GM21390 (cell line): ENCODE measurements around the gene RABEP2.
A peak's percentile ranks its signal among the peaks of the same experiment; 100 is the strongest.
"Not testable (repeated sequence)": the region's sequence is repeated elsewhere in the genome, so short reads cannot be mapped to it uniquely, and the experiment has no call there.

ENCODE experiments used
- ATAC-seq: cut with Tn5 transposase; IDR thresholded peaks from one replicate; pipeline ENCODE4 v1.9.1; 2021; ENCODE audit not compliant: unreplicated experiment

The RABEP2 gene

DNA sequence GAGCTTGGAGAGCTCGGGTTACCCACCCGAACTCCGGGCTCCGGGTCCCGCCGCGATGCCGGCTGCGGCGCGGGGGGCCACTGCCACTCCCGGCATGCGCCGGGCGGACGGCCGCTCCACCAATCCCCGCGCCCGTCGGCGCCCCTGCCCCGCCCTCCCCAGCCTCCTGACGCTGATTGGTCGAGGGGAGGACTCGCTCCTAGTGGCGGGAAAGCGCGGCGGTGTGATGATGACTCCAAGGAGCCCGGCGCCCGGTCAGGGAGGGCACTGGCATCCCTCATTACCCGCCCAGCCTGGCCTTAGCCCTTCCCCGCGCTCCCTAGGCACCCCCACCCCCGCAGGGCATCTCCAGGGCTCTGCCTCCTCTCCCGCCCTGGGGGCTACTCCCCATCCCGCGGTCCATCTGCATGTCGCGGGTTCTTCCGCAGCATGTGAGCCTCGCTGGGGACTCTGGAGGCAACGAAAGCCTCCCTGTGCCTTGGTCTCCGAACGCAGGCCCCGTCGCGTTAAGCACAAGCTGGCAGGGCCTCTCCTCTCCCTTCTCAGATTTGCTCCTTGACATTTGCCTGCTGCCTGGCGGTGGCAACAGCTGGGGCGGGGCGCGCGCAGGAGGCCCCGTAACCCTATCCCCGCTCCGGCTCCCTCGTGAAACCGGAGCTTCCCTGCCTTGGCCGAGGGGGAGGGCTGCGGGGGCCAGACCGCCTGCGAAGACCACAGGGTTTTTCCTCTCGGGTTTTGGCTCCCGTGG lies 45.0 kb downstream of the RABEP2 start:
- ATAC-seq, result peak; percentile 85

DNA sequence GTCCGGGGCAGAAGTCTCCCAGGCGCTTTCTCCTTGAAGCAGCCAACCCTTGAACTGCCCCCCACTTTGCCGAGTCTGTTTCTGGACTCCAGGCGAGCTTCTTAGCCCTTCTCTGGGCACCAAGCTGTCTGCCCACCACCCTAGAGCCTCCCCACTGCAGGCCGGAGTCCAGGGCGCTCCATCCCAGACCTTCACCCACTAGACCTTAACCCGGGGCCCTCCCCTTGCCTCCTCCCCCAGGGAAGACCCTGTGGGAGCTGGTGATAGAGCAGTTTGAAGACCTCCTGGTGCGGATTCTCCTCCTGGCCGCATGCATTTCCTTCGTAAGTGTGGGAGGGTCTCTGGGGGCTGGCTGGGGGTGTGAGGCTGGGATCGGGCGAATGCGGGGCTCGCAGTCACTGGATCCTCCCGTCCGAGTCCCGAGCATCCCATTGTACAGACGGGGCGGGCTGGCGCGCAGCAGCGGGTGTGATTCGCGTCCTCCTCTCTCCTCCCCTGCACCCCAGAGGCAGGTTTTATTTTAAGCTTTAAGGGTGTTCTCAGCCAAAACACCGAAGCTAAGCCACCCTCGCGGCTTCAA lies 45.7 kb downstream of the RABEP2 start:
- no peak for ATAC-seq

DNA sequence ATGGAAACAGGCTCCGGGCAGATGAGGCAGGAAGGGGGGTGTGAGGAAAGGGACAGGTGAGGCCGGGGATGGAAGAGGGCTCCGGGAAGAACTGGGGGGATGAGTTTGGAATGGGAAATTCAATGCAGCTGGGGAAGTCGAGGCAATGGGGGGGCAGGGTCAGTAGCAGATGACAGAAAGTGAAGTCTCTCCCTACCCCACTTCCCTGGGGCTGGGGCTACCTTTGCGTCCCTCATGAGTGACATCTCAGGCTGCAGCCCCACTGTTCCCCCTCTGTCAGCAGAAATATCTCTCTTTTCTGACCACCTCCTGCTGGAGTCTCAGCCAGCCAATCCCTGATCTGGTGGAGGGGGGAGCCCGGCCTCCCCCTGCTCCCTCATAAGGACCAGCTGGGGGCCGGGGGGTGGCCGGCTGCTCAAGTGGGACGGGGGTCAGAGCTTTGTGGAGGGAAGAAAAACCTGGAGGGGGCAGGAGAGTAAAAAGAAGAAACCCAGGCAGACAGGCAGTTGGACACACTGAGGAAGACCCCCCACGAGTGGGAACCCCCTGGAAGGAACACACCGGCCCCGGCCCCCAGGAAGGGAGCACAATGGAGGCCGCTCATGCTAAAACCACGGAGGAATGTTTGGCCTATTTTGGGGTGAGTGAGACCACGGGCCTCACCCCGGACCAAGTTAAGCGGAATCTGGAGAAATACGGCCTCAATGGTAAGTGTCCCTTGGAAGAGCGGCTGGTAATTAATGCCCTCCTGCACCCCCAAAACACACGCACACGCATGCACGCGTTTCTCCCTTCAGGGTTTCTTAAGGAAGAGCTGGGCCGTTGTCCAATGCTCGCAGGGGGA lies 46.7 kb downstream of the RABEP2 start, which contains the start of gene ATP2A1:
TSS of gene ATP2A1 (plus strand) at position 406 of the 844 bp plus-strand sequence. CDS start at position 590, 184 bp downstream.
- no peak for ATAC-seq

DNA sequence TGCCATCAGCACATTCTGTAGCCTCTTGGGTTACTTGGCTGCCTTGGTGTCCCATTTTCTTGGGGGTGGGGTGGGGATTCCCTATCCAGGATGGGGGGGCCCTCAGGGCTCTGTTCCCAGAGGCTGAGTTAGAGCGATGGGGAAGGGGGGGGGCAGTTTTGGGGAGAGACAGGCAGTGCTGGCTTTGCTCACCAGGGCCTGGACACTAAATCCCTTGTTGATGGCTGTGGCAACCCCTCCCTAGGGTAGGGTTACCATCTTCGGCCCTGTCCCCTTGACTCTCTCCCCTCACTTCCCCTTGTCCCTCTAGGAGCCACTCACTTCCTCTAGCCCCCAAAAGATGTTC lies 47.4 kb downstream of the RABEP2 start:
- ATAC-seq, result no peak

- ATAC-seq, result no peak
These were observed 47.9 kb downstream of the RABEP2 start for GRCh38 chr16:28876973-28877654.

DNA sequence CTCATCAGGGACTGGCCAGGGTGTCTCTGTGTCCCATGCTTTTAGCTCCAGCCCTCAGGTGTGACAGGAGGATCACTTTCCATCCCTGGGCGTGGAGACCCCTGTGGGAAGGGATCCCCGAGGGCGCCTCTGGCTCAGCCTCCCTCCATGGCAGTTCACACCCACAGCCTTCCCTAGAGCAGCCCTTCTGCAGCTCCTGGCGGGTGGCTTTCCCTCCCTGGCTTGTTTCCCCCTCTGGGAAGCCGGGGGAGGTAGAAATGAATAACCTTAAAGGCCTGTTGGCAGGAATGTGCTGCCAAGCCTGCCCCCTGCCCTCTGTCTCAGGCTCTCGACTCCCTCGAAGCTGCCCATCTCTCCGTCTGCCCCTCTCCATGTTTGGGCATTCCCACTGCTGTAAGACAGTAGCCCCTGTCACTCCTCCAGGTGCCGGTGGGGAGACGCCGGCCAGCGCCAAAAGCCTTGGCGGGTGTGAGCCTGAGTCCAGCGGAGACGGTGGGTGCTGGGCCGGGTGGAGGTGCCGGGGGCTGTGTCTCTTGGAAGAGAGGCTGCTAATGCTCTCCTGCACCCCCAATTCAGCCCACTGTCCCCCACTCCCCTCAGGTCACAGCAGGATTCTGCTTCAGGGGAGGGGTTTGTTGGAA lies 48.9 kb downstream of the RABEP2 start:
- no peak for ATAC-seq

- no peak for ATAC-seq
These were observed 49.7 kb downstream of the RABEP2 start for GRCh38 chr16:28875134-28876018.

DNA sequence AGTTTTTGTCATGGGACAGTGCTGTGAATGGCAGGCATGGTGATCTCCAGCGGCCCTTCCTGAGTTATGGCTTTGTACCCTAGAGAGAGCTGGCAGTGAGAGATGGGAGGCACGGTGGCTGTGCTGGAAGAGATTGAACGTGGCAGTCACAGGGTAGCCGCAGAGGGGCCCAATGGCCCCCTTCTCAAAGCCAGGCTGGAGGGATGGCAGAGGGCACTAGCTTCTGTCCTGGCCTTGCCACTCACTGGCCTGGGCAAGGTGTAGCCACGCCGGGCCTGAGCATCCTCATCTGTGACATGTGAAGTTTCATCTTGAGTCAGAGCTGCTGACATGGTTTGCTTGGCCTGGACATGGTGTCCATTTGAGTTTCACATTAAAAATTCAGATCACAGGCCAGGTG lies 50.6 kb downstream of the RABEP2 start:
- no peak for ATAC-seq

DNA sequence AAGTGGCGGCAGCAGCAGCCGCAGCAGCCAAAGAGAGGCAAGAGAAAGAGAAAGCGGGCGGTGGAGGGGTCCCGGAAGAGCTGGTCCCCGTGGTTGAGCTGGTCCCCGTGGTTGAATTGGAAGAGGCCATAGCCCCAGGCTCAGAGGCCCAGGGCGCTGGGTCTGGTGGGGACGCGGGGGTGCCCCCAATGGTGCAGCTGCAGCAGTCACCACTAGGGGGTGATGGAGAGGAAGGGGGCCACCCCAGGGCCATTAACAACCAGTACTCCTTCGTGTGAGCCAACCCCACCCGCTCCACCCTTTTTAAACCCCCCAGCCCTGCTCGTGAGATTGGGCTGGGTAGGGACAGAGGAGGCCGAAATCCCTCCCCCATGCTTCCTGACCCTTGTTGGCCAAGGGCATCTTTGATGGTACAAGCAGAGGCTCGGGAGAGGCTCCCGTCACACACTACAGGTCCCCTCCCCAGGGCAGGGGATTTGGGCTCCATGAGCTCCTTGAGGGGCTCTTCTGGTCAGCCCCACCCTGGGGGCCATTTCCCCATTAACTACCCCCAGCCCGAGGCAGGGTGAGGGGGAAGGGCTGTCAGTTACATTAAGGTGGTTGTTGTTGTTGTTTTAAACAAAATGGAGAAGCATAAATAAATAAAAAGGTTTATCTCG lies 51.4 kb downstream of the RABEP2 start:
- no peak for ATAC-seq

DNA sequence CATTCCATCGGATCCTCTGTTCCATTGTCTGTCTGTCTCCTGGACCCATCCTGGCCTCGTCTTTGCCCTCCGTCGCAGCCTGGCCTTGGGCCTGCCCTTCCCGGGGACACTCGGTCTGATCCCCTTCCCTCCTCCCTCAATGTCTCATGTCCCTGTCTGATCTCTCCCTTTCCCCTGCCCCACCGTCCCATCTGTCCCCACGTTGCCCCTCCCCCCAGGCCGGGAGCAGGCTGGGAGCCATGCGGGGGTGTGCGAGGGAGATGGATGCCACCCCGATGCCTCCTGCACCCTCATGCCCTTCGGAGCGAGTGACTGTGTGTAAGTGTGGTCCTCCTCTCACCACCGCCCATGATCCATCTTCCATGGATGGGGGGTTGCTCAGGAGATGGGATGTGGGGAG lies 52.1 kb downstream of the RABEP2 start:
- ATAC-seq, result no peak

DNA sequence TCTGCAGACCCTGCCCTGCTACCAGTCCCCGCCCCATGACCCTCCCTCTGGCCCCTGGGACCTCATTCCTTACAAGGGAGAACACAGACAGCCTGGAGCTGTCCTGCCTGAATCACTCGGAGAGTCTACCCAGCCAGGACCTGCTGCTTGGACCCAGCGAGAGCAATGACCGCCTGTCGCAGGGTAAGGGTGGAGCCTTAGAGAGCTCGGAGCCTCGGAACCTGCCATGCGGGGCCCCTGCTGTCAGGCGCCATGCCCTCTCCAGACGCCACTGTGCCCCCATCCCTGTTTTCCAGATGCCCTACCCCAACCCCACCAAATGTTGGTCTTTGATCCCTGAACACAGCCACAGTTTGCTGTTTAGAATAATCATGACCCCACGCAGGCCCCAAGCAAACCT lies 55.8 kb downstream of the RABEP2 start:
- no peak for ATAC-seq

GRCh38 chr16:28867646-28868045 lies 57.4 kb downstream of the RABEP2 start:
- ATAC-seq, result not testable (repeated sequence)

DNA sequence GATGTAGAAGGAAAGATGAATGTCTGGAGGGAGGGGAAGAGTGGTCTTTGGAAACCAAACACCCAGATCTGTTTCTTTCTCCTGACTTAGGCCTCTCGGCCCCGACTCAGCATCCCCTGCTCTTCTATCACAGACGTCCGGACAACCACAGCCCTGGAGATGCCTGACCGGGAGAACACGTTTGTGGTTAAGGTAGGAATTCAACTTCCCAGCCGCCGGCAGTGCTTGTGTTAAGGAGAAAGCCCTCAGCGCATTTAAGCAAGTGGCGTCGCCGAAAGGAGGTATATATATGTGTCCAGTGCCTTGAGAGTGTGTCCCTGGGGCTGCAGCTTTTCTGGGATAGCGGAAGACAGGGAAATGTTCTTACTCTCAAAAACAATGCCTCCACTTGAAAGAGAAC lies 57.8 kb downstream of the RABEP2 start:
- ATAC-seq, result no peak

- no peak for ATAC-seq
These were observed 58.6 kb downstream of the RABEP2 start for GRCh38 chr16:28866454-28866804.

GRCh38 chr16:28865722-28866453 lies 59.1 kb downstream of the RABEP2 start:
- ATAC-seq, result no peak

GRCh38 chr16:28865001-28865688 lies 59.9 kb downstream of the RABEP2 start:
- no peak for ATAC-seq

DNA sequence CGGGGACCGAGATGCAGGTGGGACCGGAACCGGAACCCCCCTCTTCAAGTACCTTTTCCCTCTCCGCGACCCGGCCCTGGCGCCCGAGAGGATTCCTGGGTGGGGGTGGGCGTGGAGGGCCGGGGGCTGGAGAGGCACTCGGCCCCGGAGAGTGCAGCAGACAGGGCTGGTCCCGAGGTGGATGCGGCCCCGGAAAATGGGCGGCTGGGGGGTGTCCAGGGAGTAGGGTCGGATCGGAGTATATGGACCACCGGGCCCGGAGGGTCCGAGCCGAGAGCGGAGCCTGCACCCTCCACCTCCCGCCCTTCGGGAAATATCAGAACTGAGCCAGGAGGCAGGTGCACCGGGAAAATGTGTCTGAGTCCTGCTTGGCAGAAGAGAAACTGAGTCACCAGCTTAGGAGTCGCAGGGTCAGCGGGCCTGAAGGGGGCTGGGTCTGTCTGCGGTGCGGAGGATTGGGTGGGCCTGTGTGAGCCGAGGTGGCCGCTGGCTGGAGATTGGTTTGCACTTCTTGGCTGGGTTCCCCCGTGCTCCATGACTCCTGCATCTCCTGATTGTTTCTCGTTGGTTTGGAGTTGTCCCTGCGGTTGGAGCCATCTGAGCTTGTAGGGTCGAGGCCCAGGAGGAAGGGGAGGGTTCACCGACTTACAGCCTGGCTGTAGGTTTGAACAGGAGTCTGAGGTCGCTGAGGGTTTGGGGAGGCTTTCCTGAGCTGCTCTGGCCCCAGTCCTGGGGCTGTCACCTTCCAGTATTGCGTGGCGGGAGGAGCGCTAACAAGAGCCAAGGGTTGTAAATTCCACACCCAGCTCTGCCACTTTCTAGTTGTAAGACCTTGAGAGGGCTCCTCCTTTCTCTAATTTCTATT lies 60.9 kb downstream of the RABEP2 start:
- ATAC-seq, result no peak
